ENCODE data around the gene JPH3.
A peak's percentile ranks its signal among the peaks of the same experiment; 100 is the strongest.

JPH3 gene

DNA sequence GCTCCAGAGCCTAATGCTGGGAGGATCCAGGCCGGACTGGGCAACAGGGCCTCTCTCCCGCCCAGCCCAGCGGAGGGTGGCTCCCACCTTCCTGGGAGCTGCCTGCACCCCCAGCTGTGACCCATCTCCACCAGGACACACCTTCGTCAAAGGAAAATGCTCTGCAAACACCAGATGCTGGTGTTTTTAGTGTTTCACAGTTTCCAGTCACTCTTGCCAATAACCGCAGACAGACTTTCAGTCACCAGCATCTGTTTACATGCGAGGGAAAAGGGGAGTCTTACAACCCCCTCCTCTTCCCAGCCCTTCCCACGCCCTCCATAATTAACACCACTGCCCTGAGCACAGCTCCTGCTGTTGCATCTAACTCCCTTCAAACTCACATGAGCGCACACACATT, 138.1 kb downstream of the JPH3 start:
- Mint-ChIP-seq H3K36me3 (ENCODE audit: low read depth) (peaks cover 29% of the 10 kb centered on the region), H3K4me3 (no peak overlapping the region), H3K27ac (peak overlapping the region in 2 of 3 experiments; percentile 3 to 9), H3K4me1 (peaks cover 16% of the 10 kb centered on the region), H3K9me3 (no peaks in the 10 kb centered on the region), H3K27me3 (ENCODE audit: low read depth) (no peaks in the 10 kb centered on the region)
- TF ChIP-seq CTCF (IDR thresholded peaks at IDR 0.05; ENCODE audit: unreplicated experiment in 3 of 3), result no peak

DNA sequence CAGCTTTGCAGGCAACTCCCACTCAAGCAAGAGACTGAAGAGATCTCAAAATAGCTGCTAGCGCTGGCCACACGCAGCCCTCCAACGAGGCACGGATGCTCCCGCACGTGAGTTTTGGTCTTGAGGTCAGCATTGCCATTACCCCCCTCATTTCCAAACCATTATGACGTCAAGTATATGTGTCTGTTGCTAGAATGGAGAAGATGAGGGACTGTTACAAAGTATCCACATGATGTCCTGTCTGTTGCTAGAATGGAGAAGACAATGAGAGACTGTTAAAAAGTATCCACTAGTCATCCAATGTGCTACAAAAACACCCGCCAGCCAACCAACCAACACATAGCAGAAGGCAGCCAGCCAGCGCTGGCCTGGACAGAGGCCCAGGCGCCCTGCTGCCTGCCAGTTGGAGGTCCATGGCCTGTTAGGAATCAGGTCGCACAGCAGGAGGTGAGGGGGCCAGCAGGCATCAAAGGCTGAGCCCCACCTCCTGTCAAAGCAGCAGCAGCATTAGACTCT, 138.7 kb downstream of the JPH3 start:
- Mint-ChIP-seq H3K36me3 (ENCODE audit: low read depth) (peaks cover 33% of the 10 kb centered on the region), H3K4me3 (no peak overlapping the region), H3K9me3 (no peaks in the 10 kb centered on the region), H3K4me1 (peaks cover 16% of the 10 kb centered on the region), H3K27me3 (ENCODE audit: low read depth) (no peaks in the 10 kb centered on the region), H3K27ac (peak overlapping the region in 2 of 3 experiments; percentile 3 to 9)
- TF ChIP-seq CTCF (IDR thresholded peaks at IDR 0.05; ENCODE audit: unreplicated experiment in 3 of 3), result no peak

- Mint-ChIP-seq H3K36me3 (ENCODE audit: low read depth) (peaks cover 34% of the 10 kb centered on the region), H3K27ac (no peak overlapping the region), H3K4me3 (no peak overlapping the region), H3K27me3 (ENCODE audit: low read depth) (no peaks in the 10 kb centered on the region), H3K4me1 (peaks cover 16% of the 10 kb centered on the region), H3K9me3 (no peaks in the 10 kb centered on the region)
- no peak for TF ChIP-seq CTCF (IDR thresholded peaks at IDR 0.05; ENCODE audit: unreplicated experiment in 3 of 3)
Measured at GRCh38 chr16:87741700-87742415, 139.6 kb downstream of the JPH3 start.

GRCh38 chr16:87742781-87743490, 140.6 kb downstream of the JPH3 start:
- Mint-ChIP-seq H3K4me3 (no peak overlapping the region), H3K9me3 (no peaks in the 10 kb centered on the region), H3K4me1 (peaks cover 16% of the 10 kb centered on the region), H3K36me3 (ENCODE audit: low read depth) (peaks cover 35% of the 10 kb centered on the region), H3K27me3 (ENCODE audit: low read depth) (no peaks in the 10 kb centered on the region), H3K27ac (no peak overlapping the region)
- TF ChIP-seq CTCF (IDR thresholded peaks at IDR 0.05; ENCODE audit: unreplicated experiment in 3 of 3), result no peak

DNA sequence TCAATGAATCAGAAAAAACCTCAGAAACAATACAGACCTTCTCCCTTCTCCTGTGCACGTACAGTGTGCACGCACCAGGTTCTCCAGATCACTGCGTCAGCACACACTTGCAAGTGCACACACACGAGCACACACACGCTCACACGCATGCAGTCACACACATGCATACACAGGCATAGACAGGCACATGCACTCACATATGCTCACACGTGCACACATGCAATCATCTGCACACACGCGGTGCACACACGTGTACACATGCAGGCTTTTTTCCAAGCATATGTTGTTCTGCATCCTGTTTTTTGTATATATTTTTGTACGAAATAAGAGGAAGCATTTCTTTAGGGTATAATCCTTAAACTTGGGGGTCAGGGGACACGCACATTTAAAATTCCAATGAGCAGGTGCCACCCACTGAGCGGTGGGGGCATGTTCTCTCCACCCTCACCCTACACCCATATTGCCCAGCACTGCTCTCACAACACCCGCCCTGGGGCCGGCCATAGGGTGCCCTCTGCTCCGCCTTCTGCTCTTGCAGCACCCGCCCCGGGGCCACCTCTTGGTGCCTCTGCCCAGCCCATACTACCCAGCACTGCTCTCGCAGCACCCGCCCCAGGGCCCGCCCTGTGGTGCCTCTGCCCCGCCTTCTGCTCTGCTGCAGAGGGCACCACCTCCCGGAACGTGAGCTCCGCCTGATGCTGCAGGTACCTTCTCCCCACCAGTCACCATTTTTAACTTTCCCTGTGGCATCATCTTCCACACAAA, 142.6 kb downstream of the JPH3 start:
- Mint-ChIP-seq H3K27ac (no peak overlapping the region), H3K36me3 (ENCODE audit: low read depth) (peaks cover 49% of the 10 kb centered on the region), H3K4me1 (peaks cover 16% of the 10 kb centered on the region), H3K9me3 (no peaks in the 10 kb centered on the region), H3K27me3 (ENCODE audit: low read depth) (no peaks in the 10 kb centered on the region), H3K4me3 (no peak overlapping the region)
- no peak for TF ChIP-seq CTCF (IDR thresholded peaks at IDR 0.05; ENCODE audit: unreplicated experiment in 3 of 3)
